Stimulated activated CD4-positive, alpha-beta T cell treated with anti-CD3 and anti-CD28 coated beads, Interleukin-2, amount 100 ng/mL, for 4 hours (primary cell): ENCODE data around the gene NPFF.
"Not testable (repeated sequence)": the region's sequence is repeated elsewhere in the genome, so short reads cannot be mapped to it uniquely, and the experiment has no call there.

Source experiments
- DNase-seq: peaks from one replicate; pipeline ENCODE4 v3.0.0-alpha.2; 2020; ENCODE audit warnings: low read depth

NPFF gene

GRCh38 chr12:53495903-53496751, 11.2 kb downstream of the NPFF start:
- DNase-seq: no peak

- DNase-seq: no peak
These were observed 13.5 kb downstream of the NPFF start for GRCh38 chr12:53493610-53494391.

GRCh38 chr12:53492830-53493609, 14.3 kb downstream of the NPFF start:
- peak; percentile 78 for DNase-seq

- DNase-seq: no peak
These were observed 15.1 kb downstream of the NPFF start for GRCh38 chr12:53492188-53492587.

- DNase-seq: no peak
These were observed 17.9 kb downstream of the NPFF start for GRCh38 chr12:53489242-53489864.

GRCh38 chr12:53486736-53487487, 20.4 kb downstream of the NPFF start:
- DNase-seq: no peak

- no peak for DNase-seq
These were observed 21.1 kb downstream of the NPFF start for GRCh38 chr12:53485955-53486735.

GRCh38 chr12:53484686-53485575, 22.4 kb downstream of the NPFF start:
- no peak for DNase-seq

- DNase-seq: no peak
These were observed 23.3 kb downstream of the NPFF start for GRCh38 chr12:53483979-53484377.

GRCh38 chr12:53483225-53483978, 23.9 kb downstream of the NPFF start:
- no peak for DNase-seq

GRCh38 chr12:53482626-53483168, 24.6 kb downstream of the NPFF start:
- no peak for DNase-seq

GRCh38 chr12:53481939-53482586, 25.2 kb downstream of the NPFF start:
- DNase-seq: no peak

- DNase-seq: not testable (repeated sequence)
These were observed 25.8 kb downstream of the NPFF start for GRCh38 chr12:53481458-53481857.

GRCh38 chr12:53480491-53481442, 26.5 kb downstream of the NPFF start:
- no peak for DNase-seq

GRCh38 chr12:53479331-53479730, 28.0 kb downstream of the NPFF start:
- DNase-seq: no peak

- DNase-seq: no peak
These were observed 28.4 kb downstream of the NPFF start for GRCh38 chr12:53478865-53479264.

- no peak for DNase-seq
These were observed 30.5 kb downstream of the NPFF start for GRCh38 chr12:53476769-53477209.
